ENCODE data around the gene RBPJ. TPM values are rescaled to one million over a fixed set of nuclear protein-coding genes. Genes with fewer than 3 reads are reported as not detected.

Gene RBPJ
- polyA plus RNA-seq, 1 donor from 2014 or later, result 89.8 TPM

GRCh38 chr4:26474551-26474950 lies 153.7 kb downstream of the RBPJ start:
- no peaks in the 10 kb centered on the region for H3K27me3 ChIP-seq (ENCODE audit: insufficient read depth, low read depth, low read length)
- no peak overlapping the region for H3K4me3 ChIP-seq (ENCODE audit: low read length)
- H3K9ac ChIP-seq (ENCODE audit: low read length), result no peak overlapping the region
- no peak for TF ChIP-seq TAF1 (IDR thresholded peaks at IDR 0.05; ENCODE audit: low read depth)
- no peak for TF ChIP-seq RAD21 (conservative IDR thresholded peaks at IDR 0.05)
- no peak for TF ChIP-seq MXI1 (conservative IDR thresholded peaks at IDR 0.05; ENCODE audit: poor library complexity, severe bottlenecking)
- no peak for TF ChIP-seq CTCF (IDR thresholded peaks at IDR 0.05; ENCODE audit: poor library complexity, severe bottlenecking)
- TF ChIP-seq EP300 (conservative IDR thresholded peaks at IDR 0.05; ENCODE audit: poor library complexity, severe bottlenecking), result no peak
- TF ChIP-seq REST (IDR thresholded peaks at IDR 0.05; ENCODE audit: borderline replicate concordance), result no peak
- TF ChIP-seq POLR2AphosphoS5 (IDR thresholded peaks at IDR 0.05), result no peak
- TF ChIP-seq EZH2 (IDR thresholded peaks at IDR 0.05; ENCODE audit: borderline replicate concordance, insufficient read depth, low read length, poor library complexity, severe bottlenecking), result no peak
- H3K4me2 ChIP-seq (ENCODE audit: low read length), result no peak overlapping the region
- H2AFZ ChIP-seq (ENCODE audit: low read depth, low read length), result no peak overlapping the region
- no peaks in the 10 kb centered on the region for H3F3A ChIP-seq (ENCODE audit: insufficient read depth, low read length, poor library complexity, severe bottlenecking)
- no peaks in the 10 kb centered on the region for H3K9me2 ChIP-seq (ENCODE audit: insufficient read depth, low read length)
- H4K20me1 ChIP-seq (ENCODE audit: insufficient read depth), result no peaks in the 10 kb centered on the region
- no peaks in the 10 kb centered on the region for H3K9me3 ChIP-seq (ENCODE audit: low read length)
- H3K36me3 ChIP-seq (ENCODE audit: insufficient read depth, low read length), result no peaks in the 10 kb centered on the region
- H3K27ac ChIP-seq (ENCODE audit: low read length), result no peak overlapping the region
- H3K79me2 ChIP-seq (replicated peaks; ENCODE audit: insufficient read depth, low read length), result no peaks in the 10 kb centered on the region

GRCh38 chr4:26475716-26476115 lies 154.9 kb downstream of the RBPJ start:
- Histone ChIP-seq H4K20me1 (ENCODE audit: insufficient read depth) (no peaks in the 10 kb centered on the region), H3K36me3 (ENCODE audit: insufficient read depth, low read length) (no peaks in the 10 kb centered on the region), H2AFZ (ENCODE audit: low read depth, low read length) (no peak overlapping the region), H3K27ac (ENCODE audit: low read length) (no peak overlapping the region), H3K9me3 (ENCODE audit: low read length) (no peaks in the 10 kb centered on the region), H3K79me2 (replicated peaks; ENCODE audit: insufficient read depth, low read length) (no peaks in the 10 kb centered on the region), H3K4me3 (ENCODE audit: low read length) (no peak overlapping the region), H3K4me2 (ENCODE audit: low read length) (no peak overlapping the region), H3F3A (ENCODE audit: insufficient read depth, low read length, poor library complexity, severe bottlenecking) (no peaks in the 10 kb centered on the region), H3K9me2 (ENCODE audit: insufficient read depth, low read length) (no peaks in the 10 kb centered on the region), H3K9ac (ENCODE audit: low read length) (no peak overlapping the region), H3K27me3 (ENCODE audit: insufficient read depth, low read depth, low read length) (no peaks in the 10 kb centered on the region)
- TF ChIP-seq SMC3 (conservative IDR thresholded peaks at IDR 0.05; ENCODE audit: poor library complexity) (no peak), EP300 (conservative IDR thresholded peaks at IDR 0.05; ENCODE audit: poor library complexity, severe bottlenecking) (no peak), RAD21 (conservative IDR thresholded peaks at IDR 0.05) (no peak), TAF1 (IDR thresholded peaks at IDR 0.05; ENCODE audit: low read depth) (no peak), MXI1 (conservative IDR thresholded peaks at IDR 0.05; ENCODE audit: poor library complexity, severe bottlenecking) (no peak), CTCF (IDR thresholded peaks at IDR 0.05; ENCODE audit: poor library complexity, severe bottlenecking) (no peak), POLR2AphosphoS5 (IDR thresholded peaks at IDR 0.05) (no peak), REST (IDR thresholded peaks at IDR 0.05; ENCODE audit: borderline replicate concordance) (no peak), EZH2 (IDR thresholded peaks at IDR 0.05; ENCODE audit: borderline replicate concordance, insufficient read depth, low read length, poor library complexity, severe bottlenecking) (no peak)

Measured in neural cell (in vitro differentiated cells).